LoVo (cell line): ENCODE measurements around the gene CASP3.
"Not testable (repeated sequence)": the region's sequence is repeated elsewhere in the genome, so short reads cannot be mapped to it uniquely, and the experiment has no call there.

ENCODE experiments used
- DNase-seq: peaks from one replicate; pipeline ENCODE4 v3.0.0-alpha.2; 2016; ENCODE audit warnings: low spot score

Gene CASP3

DNA sequence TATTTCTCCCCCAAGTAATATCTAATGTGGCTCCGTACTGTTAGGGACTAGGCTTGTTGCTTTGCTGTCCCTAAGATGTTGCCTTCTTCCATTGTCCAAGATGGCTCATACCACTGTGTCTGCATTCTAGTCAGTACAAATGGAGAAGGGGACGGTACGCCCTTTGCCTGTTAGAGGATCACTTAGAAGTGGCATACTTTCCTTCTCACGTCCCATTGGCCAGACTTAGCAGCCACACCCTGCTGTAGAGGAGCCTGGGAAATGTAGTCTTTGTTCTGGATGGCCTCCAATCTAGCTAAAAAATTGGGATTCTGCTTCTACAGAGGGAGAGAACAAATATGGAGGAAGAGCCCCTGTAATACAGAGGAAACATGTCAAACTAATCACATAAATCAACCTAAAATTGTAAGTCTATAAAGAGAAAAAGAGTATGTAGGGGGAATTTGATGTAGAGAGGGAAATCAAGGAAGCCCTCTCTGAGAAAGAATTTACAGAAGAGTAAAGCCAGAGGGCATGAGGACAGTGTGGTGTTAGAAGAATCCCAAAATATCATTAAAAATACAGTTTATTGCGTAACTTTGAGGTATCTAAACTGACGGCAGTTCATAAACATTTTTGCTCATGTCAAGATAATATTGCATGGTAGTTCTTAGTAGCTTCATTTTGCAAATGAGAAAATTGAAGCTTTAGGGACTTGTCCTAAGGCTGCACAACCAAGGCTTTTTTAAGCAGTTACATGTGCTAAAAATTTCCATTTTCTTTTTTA is 15.4 kb upstream of the CASP3 start:
- DNase-seq = no peak

DNA sequence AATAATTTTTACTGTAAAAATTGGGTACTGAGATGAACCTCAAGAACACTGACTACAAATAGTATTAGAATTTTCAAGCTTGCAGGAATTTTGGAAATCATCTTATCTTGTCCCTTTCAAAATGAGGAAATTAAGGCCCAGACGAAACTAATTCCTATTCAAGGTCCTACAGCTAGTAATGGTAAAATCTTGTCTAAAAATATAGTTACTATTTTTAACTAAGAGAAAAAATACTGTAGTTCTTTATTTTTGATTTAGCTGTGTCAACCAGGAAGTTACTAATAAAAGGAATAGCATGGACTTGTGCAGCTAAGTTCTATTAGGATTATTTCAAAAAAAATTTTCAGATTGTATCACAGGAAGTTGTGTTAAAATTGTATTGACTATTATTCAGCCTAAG is 13.0 kb upstream of the CASP3 start:
- DNase-seq = no peak

DNA sequence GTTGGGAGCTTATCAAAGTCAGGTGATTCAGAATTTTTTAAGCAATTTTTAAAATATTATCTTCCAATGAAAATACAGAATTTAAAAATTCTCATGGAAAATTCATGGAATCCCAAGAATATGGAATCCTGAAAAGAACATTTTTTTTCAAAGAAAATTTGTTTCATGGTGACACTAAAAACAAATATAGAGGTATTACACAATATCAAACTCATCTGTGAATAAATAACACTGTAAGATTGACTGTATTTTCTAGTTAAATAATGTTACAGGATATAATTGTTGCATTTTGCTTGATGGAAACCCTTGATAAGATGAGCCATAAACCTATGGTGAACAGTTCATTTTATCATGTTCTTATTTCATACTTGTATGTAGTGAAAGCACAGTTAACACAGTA is 11.7 kb upstream of the CASP3 start:
- no peak for DNase-seq

DNA sequence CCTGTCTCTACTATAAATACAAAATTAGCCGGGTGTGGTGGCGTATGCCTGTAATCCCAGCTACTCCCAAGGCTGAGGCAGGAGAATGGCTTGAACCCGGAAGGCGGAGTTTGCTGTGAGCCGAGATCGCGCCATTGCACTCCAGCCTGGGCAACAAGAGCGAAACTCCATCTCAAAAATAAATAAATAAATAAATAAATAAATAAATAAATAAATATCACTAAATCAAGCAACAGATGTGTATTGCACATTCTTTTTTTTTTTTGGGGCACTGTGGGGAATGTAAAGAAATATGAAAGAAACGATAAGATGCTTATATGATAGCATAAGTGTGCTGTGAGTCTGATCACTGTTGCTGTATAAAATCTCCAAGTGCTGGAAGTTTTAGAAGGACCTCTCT is 8.6 kb upstream of the CASP3 start:
- DNase-seq = not testable (repeated sequence)

DNA sequence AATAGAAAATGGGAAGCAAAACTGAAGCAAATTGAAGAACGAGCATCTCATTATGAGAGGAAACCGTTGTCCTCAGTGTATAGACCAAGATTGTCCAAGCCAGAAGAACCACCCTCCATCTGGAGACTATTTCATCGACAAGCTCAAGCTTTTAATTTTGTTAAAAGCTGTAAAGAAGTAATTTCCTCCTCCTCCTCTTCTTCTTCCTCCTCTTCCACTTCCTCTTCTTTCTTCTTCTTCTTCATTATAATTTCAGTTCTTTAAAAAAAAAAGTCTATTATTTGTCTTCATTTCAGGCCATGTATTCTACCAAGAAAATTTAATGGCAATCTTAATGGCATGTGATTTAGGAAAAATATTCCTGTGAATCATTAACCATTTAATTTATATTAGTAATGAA is 7.9 kb upstream of the CASP3 start:
- DNase-seq = no peak

DNA sequence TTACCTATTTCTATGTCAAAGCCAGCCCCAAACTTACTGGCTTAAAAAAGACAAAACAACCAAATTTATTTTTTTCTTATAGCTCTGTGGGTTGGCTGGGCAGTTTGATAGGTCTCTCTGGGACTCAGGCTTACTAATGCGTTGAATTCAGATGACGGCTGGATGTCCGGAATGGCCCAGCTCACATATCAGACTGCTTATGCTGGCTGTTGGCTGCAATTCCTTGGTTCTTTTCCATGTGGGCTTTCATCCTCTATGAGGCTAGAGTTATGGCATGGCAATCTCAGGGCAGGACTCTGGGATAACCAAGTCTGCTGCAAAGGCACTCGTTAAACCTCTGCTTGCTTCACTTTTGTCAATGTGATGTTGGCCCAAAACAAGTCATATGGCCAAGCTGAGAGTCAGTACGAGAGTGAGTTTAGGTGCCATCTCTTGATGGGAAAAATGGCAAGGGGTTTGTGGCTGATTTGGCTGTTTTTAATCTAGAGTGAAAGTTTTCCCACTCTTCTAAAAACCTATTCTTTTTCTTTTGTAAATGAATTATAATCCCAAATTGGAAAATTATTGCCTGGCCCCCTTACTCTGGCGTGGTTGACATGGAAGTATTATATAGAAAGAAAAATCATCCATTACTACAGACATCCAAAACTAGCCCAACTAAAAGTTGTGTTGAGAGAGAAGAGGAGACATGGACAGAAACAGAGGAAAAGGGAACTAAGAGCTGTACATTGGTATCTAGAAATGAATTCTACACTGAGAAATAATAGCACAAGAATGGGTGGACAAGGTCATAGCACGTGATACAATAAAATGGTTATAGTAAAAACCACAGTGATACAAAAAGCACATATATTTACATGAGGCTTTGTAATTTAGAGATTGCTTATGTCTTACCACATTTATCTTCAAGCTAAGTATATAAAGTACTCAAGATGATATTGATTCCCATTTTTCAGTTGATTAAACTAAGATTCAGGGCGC is 6.9 kb upstream of the CASP3 start:
- DNase-seq = no peak

DNA sequence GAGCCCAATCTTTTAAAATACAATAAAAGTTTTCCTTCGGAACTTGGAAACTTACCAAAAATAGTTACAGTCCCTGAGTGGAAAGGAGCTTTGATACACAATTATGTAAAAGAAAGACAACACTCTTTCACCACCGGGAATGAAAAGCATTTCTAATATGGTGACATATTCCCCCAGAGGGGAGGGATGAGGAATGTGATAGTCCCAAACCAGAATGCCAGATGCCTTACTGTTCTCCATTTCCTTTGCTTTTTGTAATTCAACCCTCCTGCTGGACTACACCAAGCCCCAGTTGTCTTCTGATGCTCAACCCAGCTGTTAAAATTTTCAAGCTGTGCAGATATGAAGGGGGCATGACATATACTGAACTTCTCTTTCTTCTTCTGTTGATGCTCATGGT is 4.4 kb upstream of the CASP3 start:
- no peak for DNase-seq

DNA sequence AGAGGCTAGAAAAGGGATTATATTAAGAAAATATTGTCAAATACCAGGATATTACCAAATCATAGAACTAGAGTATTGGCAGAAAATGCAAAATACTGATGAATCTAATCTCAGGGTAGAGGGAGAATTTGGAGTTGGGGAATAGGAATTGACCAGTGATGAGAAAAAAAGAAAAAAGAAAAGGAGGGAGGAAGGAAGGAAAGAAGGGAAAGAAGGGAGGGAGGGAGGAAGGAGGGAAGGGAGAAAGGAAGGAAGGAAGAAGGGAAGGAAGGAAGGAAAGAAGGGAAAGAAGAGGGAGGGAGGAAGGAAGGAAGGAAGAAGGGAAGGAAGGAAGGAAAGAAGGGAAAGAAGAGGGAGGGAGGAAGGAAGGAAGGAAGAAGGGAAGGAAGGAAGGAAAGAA is 3.4 kb upstream of the CASP3 start:
- not testable (repeated sequence) for DNase-seq

DNA sequence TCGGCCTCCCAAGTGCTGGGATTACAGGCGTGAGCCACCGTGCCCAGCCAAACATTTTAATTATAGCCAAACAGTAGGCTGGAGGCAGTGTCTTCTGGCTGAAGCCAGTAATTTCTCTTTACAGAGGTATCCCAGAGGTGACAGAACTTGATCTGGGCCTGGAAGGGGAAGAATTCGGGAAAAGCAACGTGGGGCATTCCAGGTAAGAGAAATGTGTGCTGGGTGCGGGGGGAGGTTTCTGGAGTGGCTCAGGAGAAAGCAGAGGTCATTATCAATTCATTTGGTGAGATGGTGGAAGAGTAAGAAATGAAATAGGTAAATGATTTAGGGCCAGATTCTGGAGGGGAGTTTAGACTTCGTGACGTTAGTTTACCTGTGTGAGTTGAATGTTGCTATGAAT is 2.7 kb upstream of the CASP3 start:
- no peak for DNase-seq

DNA sequence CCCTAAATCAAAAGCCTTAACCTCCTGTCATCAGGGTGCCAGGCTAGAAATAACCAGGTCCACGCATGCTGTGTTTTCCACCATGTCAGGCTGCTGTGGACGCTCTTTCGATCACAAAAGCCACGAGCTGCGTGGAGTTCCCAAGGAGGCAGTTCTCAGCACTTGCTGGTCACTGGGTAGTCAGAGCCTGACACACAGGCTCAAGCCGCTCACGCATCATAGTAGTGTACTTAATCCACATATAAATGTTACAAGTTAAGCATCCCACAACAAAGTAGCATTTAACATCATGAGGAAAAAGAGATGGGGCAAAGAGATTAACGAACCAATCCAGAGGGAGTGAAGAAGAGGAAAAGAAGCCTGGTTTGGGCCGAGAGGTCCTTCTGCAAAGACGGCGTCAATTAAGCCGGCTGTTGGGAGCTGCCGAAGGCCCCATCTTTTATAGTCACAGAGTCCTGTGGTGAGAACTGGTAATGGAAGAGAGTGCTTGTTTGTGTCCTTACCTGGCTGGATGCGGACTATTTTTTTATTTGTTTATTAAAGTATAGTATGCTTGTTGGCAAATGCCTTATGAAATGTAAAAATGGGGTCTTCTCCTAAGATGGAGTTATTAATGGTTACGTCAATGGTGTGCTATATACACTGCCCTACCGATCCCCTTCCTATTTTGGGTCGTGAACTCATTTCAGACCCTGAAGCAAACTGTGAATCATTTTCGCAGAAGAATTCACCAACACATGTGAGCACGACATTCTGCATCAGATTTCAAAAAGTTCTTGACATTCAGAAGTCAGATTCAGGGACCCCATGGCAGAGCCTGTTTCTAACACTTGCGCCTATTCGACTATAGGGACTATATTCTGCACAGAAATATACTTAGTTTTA is 966 bp upstream of the CASP3 start:
- DNase-seq = peak; percentile 14

DNA sequence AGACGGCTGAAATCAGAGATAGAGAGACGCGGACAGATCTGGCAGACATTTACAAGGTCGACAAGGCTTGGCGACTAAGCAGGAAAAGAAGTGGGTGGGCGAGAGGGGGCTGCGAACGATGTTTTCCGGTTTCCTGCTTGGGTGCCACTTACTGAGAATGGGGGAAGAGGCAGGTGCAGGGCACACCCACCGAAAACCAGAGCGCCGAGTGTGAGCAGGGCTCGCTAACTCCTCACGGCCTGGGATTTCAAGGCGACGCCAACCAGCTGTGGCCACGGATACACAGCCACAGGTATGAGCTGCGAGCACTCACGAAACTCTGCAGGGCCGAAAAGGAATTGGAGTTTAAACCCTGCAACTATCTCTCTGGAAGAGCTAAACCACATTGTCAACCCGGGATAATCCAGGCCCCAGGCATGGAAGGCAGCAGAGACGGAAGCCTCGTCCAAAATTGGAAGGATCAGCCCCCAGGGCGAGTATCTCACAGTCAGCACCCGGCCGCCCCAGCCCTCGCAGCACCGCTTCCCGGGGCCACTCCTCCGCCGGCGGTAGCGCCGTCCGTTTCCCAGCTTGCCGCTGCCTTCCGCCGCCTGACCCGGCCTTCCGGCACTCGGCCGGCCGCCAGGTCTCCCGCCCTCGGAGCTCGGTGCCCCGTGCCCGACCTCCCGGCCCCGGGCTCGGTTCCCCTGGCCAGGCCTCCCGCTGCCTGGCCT is 778 bp downstream of the CASP3 start:
- peak; percentile 20 for DNase-seq

DNA sequence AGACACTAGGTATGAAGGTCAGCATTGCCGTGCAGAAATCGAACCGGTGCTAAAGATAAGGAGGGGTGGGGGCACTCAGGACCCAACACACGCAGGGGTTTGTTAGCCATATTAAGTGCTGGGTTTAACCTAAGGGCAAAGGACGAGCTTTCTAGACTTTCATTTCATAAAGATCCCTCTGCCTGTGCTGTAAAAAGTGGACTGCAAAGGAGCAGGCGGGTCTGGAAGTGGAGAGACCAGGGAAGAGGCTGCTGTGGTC is 1.3 kb downstream of the CASP3 start:
- DNase-seq = no peak

DNA sequence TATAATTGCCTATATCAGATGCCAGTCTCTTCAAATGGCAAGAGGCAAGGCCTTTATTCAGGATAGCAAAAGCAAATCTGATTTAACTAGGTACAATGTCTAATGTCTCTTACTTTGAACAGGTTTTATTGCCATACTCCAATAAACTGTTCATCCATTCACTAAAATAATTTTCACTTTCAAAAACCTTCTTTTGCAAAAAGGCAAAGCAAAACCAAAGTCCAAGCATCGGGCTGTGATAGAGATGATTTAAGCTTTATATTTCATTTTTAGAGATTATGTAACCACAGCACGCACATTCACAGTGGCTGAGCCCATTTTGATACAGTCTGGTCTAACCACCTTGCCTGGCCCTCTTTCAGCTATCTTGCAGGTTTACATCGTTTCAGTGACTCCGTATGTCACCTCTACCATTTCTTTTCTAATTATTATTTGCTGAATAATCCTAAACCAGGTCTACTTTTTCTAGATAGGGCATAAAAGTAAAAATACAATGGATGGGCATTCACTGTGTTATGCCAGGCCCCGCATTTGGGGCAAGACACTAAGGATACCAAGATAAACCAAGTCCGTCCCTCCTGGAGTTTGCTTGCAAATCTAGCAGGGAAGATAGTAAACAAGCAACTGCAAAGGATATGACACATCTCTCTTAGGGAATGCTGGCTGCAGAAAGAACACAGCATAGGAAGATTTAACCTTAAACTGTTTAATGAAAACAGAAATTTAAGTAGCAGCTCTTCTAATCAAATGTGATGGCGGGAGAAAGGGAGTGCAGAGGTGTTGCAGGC is 1.8 kb downstream of the CASP3 start:
- no peak for DNase-seq

DNA sequence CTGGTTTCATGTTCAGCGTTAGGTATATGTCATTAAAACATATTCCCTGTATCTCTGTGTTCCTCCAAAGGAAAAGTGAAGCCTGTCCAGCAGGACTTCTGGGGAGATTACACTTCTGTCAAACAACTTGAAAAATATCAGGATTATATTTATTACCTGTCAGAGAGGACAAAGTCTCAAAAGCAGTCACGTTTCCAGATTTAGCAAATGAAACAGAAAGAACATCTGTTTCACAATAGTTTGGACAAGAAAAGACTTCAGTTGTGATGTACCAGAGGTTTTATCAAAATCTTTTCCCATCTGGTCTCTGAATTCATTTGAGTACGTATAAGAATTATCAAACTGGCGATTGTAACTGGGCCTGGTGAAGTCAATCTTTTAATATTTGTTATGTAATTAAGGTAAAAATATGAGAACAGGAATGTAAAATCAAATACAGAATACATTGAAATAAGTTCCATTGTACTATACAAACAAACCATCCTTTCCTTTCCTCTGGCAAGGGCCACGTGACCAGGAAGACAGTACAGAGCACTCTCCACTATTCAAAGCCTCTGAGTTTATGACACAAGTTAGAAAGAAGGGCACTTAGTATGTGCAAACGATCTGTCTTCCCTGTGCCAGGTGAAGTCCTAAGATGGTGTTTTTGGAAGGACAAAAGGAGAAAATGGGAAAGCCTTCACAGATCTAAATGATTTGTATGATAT is 3.2 kb downstream of the CASP3 start:
- DNase-seq = no peak

DNA sequence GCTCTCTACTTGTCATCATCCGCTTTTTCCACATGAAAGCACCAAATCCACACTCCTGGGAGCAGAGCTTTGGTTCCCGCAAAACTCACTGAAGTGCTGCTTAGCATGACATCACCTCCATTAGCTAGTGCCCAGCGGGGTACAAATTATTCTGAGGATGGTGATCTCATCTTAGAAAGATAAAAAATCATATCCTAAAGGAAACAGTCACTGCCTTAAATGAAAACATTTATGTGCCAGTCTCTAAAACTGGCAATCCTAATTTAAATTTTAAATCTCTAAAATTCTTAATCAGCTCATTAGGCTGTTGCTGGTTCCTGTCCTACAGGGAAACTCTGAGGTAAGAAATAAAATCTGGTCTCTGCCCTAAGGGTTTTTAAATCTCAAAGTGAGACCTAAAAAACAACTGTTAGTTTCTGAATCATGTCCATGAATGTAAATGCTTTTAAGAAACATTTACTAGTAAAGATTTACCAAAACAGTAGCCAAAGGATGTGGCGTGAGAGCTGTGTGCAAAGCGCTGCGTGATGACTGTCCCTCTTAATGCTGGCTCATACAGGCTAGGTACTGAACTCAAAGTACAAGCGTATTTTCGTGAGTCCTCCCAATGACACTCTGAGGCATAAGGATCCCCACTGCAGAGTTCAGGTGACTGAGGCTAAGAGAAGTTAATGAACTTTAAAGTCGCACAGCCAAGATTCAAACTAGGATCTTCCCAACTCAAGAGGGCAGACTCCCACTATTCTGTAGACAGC is 4.5 kb downstream of the CASP3 start:
- DNase-seq = no peak

DNA sequence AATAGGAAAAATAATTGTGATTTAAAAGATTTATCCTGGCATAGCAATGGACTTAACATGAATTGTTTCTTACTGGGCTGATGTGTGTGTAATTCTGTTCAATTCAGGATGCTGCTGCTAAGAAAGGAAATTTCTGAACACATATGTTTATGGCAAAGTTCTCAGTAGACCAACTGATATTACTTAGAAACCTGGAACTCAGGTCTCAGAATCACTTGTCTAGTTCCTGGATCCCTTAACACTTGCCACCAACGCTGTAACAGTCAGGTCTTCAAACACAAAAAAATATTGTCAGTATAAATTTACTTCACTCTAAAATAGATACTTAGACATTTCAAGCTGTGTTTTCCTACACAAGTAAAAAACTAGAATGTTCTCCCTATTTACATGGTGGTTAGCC is 5.5 kb downstream of the CASP3 start:
- no peak for DNase-seq

DNA sequence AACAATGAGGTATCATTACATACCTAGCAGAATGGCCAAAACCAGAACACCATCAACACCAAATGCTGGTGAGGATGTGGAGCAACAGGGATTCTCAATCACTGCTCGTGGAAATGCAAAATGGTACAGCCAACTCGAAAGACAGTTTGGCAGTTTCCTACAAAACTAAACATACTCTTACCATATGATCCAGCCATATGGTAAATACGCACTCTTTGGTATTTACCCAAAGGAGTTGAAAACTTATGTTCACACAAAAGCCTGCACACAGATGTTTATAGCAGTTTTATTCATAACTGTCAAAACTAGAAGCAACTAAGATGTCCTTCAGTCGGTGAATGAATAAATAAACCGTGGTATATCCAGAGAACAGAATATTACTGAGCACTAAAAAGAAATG is 7.8 kb downstream of the CASP3 start:
- no peak for DNase-seq

DNA sequence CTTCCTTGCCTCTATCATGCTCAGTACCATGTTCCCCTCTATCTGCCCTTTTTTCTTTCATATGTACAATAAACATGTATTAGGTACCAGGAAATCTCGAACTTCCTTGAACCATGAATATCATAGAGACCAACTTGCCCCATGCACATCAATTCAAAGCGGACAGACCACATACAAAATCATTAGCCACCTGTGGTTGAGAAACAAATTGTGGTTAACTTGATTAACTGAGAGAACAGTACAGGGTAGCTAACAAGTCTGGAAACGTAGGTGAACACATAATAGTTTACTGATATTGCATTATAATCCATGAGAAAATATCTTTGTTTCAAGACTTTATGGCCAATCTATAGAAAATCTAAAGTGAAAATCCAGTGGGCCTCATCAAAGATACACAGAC is 8.2 kb downstream of the CASP3 start:
- no peak for DNase-seq

DNA sequence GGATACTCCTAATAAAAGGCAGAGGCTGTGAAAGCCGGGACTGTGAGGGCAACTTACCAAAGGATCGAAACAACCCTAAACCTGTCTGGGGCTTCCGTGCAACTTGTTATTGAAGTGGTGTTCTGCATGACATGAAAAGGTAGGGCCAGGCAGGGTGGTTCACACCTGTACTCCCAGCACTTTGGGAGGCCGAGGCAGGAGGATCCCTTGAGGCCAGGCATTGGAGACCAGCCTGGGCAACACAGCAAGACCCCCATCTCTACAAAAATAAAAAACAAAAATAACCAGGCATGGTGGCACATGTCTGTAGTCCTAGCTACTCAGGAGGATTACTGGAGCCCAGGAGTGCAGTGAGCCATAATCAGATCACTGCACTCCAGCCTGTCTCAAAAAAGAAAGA is 12.3 kb downstream of the CASP3 start:
- DNase-seq = no peak

DNA sequence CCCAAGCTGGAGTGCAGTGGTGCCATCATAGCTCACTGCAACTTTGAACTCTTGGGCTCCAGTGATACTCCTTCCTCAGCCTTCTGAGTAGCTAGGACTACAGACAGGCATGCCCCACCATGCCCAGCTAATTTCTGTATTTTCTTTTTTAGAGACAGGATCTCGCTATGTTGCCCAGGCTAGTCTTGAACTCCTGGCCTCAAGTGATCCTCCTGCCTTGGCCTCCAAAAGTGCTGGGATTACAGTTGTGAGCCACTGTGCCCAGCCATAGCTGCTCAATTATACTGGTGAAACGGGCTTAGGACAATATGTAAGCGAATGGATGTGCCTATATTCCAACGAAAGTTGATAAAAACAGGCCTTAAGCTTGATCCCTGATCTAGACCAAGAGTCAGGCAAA is 13.1 kb downstream of the CASP3 start:
- DNase-seq = no peak
